GM12878 (cell line): Measurements from ENCODE around the gene SMYD5. TPM values are rescaled to one million over a fixed set of nuclear protein-coding genes. Genes with fewer than 3 reads are reported as not detected.
A peak's percentile ranks its signal among the peaks of the same experiment; 100 is the strongest.

ENCODE experiments used
- ATF7 ChIP-seq: fragments of 450-650 bp; IDR thresholded peaks from 2 replicates; pipeline ENCODE4 v1.6.1; 2016; ENCODE audit warnings: low read depth, mild to moderate bottlenecking
- BHLHE40 ChIP-seq, 2 experiments: fragments of 450-650 bp in 1 of 2; IDR thresholded peaks; 2 replicates each; pipeline ENCODE4 v1.6.1; 2011 to 2017; ENCODE audit warnings: low read depth in 2 of 2, borderline replicate concordance in 1 of 2, improper control_type of control experiment in 1 of 2, low read length in 1 of 2, mild to moderate bottlenecking in 1 of 2
- CEBPB ChIP-seq, 2 experiments: fragments of 150-350 bp in 1 of 2; IDR thresholded peaks; 2 replicates each; pipeline ENCODE4 v1.6.1; 2012 to 2014; ENCODE audit warnings: low read depth in 2 of 2, low read length in 2 of 2, borderline replicate concordance in 1 of 2, inconsistent platforms in 1 of 2
- HCFC1 ChIP-seq: fragments of 150-350 bp; IDR thresholded peaks from 2 replicates; pipeline ENCODE4 v1.6.1; 2014; ENCODE audit warnings: low read length
- HDAC6 ChIP-seq: fragments of 200-600 bp; sonication (generic); IDR thresholded peaks from one replicate; pipeline ENCODE4 v1.8.0; 2017; ENCODE audit warnings: antibody characterized with exemption; ENCODE audit not compliant: unreplicated experiment
- MTA2 ChIP-seq: fragments of 450-650 bp; IDR thresholded peaks from 2 replicates; pipeline ENCODE4 v1.6.1; 2016; ENCODE audit warnings: low read depth, mild to moderate bottlenecking, moderate library complexity
- MYB ChIP-seq: fragments of 150-350 bp; IDR thresholded peaks from 2 replicates; pipeline ENCODE4 v1.6.1; 2014; ENCODE audit warnings: mild to moderate bottlenecking, low read depth, low read length, borderline replicate concordance
- POLR2AphosphoS5 ChIP-seq: IDR thresholded peaks from 2 replicates; pipeline ENCODE4 v1.6.1; 2011; ENCODE audit warnings: mild to moderate bottlenecking, low read length, inconsistent platforms
- SMAD5 ChIP-seq: IDR thresholded peaks from 2 replicates; pipeline ENCODE4 v1.6.1; 2016; ENCODE audit warnings: antibody characterized with exemption, low read depth
- ZNF217 ChIP-seq: fragments of 450-650 bp; IDR thresholded peaks from 2 replicates; pipeline ENCODE4 v1.6.1; 2017; ENCODE audit warnings: antibody characterized with exemption, mild to moderate bottlenecking
- polyA plus RNA-seq, 11 experiments: library from polyadenylated mRNA; depleted of rRNA in 4 of 11; unstranded in 6 of 11; stranded (reverse) in 5 of 11; fragments of >200 nt; fragmentation: Nextera tagmentation in 4 of 11; fragmentation: Illumina TruSeq in 1 of 11; extraction: Ambion mirVana in 4 of 11; extraction: Trizol in 1 of 11; gene quantifications; 1 replicate in 1 of 11; 2 replicates in 10 of 11; pipeline versions ENCODE4 v1.2.1 to v1.2.3, GENCODE V29; 2011 to 2016; ENCODE audit warnings: inconsistent platforms in 2 of 11, missing spikeins in 2 of 11, low read depth in 1 of 11
- total RNA-seq, 4 experiments: library from RNA; depleted of rRNA in 3 of 4; stranded (reverse); fragments of >200 nt in 3 of 4; fragmentation: Illumina TruSeq in 1 of 4; extraction: Trizol in 1 of 4; gene quantifications; 2 replicates each; pipeline versions ENCODE4 v1.2.1 to v1.2.3, GENCODE V29; 2013 to 2021
- TF ChIP-seq, protein P1 (sequence below): fragments of 450-650 bp; IDR thresholded peaks from 2 replicates; pipeline ENCODE4 v1.6.1; 2017; ENCODE audit warnings: mild to moderate bottlenecking, moderate library complexity
- TF ChIP-seq, protein P2 (sequence below): fragments of 150-350 bp; IDR thresholded peaks from 2 replicates; pipeline ENCODE4 v1.6.1; 2014; ENCODE audit warnings: mild to moderate bottlenecking, low read depth, low read length
- TF ChIP-seq, protein P3 (sequence below): IDR thresholded peaks from 2 replicates; pipeline ENCODE4 v1.6.1; 2012; ENCODE audit warnings: low read length, inconsistent platforms
- TF ChIP-seq, protein P4 (sequence below): IDR thresholded peaks from 2 replicates; pipeline ENCODE4 v1.6.1; 2011; ENCODE audit warnings: mild to moderate bottlenecking, low read depth, low read length, moderate library complexity; ENCODE audit not compliant: insufficient replicate concordance
- TF ChIP-seq, protein P5 (sequence below): fragments of 450-650 bp; IDR thresholded peaks from 2 replicates; pipeline ENCODE4 v1.6.1; 2018; ENCODE audit warnings: borderline replicate concordance, mild to moderate bottlenecking; ENCODE audit not compliant: partially characterized antibody
- TF ChIP-seq, protein P6 (sequence below): fragments of 450-650 bp; conservative IDR thresholded peaks from 2 replicates; pipeline ENCODE4 v1.6.1; 2017; ENCODE audit warnings: mild to moderate bottlenecking, moderate library complexity

The SMYD5 gene
- total and polyA plus RNA-seq, 10 of the 15 experiments (the other 5 are each of a cell fraction or from before 2014, with no cell fraction given): 6.1 to 35.3 (median 26.4) TPM

DNA sequence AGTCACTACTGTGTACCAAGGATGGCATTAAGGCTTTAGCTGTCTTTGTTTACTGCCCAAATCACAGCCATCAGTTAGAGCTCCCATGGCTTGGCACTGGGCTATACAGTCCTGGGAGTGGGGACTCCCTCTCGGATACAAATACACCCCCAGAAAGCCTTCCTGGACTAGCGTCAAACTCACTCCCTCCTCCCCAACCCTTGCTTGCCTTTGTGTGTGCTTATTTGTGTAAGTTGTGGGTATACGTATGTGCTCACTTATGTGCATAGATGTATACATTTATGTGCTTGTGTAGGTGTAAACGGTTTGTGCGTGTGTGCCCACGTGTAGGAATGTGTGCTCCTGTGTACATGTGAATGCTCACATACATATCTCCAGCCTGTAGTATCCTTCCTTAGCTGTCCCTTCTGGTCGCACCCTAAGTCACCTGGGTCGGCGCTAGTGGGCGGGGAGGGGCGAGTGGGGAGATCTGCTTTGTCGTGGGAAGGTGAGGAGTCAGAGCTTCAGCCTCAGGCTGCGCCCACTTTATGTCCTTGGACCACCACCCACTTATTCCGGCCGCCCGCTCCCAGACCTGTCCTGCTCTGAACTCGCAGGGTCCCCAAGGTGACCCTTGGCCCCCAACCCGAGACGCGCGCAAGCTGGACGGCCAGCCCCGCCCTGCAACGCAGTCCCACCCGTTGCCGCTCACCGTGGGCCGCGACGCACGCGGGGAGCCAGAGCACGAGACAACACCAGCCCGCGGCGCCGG is 18.5 kb downstream of the SMYD5 start (continued):
- TF ChIP-seq, protein P1, sequence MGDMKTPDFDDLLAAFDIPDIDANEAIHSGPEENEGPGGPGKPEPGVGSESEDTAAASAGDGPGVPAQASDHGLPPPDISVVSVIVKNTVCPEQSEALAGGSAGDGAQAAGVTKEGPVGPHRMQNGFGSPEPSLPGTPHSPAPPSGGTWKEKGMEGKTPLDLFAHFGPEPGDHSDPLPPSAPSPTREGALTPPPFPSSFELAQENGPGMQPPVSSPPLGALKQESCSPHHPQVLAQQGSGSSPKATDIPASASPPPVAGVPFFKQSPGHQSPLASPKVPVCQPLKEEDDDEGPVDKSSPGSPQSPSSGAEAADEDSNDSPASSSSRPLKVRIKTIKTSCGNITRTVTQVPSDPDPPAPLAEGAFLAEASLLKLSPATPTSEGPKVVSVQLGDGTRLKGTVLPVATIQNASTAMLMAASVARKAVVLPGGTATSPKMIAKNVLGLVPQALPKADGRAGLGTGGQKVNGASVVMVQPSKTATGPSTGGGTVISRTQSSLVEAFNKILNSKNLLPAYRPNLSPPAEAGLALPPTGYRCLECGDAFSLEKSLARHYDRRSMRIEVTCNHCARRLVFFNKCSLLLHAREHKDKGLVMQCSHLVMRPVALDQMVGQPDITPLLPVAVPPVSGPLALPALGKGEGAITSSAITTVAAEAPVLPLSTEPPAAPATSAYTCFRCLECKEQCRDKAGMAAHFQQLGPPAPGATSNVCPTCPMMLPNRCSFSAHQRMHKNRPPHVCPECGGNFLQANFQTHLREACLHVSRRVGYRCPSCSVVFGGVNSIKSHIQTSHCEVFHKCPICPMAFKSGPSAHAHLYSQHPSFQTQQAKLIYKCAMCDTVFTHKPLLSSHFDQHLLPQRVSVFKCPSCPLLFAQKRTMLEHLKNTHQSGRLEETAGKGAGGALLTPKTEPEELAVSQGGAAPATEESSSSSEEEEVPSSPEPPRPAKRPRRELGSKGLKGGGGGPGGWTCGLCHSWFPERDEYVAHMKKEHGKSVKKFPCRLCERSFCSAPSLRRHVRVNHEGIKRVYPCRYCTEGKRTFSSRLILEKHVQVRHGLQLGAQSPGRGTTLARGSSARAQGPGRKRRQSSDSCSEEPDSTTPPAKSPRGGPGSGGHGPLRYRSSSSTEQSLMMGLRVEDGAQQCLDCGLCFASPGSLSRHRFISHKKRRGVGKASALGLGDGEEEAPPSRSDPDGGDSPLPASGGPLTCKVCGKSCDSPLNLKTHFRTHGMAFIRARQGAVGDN: no peak
- no peak for TF ChIP-seq MYB
- TF ChIP-seq, protein P2, sequence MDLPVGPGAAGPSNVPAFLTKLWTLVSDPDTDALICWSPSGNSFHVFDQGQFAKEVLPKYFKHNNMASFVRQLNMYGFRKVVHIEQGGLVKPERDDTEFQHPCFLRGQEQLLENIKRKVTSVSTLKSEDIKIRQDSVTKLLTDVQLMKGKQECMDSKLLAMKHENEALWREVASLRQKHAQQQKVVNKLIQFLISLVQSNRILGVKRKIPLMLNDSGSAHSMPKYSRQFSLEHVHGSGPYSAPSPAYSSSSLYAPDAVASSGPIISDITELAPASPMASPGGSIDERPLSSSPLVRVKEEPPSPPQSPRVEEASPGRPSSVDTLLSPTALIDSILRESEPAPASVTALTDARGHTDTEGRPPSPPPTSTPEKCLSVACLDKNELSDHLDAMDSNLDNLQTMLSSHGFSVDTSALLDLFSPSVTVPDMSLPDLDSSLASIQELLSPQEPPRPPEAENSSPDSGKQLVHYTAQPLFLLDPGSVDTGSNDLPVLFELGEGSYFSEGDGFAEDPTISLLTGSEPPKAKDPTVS: no peak
- TF ChIP-seq HCFC1: no peak
- no peak for TF ChIP-seq SMAD5
- TF ChIP-seq POLR2AphosphoS5: no peak
- no peak for TF ChIP-seq ZNF217
- TF ChIP-seq, protein P3, sequence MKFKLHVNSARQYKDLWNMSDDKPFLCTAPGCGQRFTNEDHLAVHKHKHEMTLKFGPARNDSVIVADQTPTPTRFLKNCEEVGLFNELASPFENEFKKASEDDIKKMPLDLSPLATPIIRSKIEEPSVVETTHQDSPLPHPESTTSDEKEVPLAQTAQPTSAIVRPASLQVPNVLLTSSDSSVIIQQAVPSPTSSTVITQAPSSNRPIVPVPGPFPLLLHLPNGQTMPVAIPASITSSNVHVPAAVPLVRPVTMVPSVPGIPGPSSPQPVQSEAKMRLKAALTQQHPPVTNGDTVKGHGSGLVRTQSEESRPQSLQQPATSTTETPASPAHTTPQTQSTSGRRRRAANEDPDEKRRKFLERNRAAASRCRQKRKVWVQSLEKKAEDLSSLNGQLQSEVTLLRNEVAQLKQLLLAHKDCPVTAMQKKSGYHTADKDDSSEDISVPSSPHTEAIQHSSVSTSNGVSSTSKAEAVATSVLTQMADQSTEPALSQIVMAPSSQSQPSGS: no peak
- TF ChIP-seq BHLHE40 (IDR thresholded peaks at IDR 0.05; ENCODE audit: borderline replicate concordance in 1 of 2, low read depth in 2 of 2, low read length in 1 of 2): peak in 1 of 2 experiments; percentile 58; a peak in 2 of 4 replicates
- TF ChIP-seq CEBPB (IDR thresholded peaks at IDR 0.05; ENCODE audit: borderline replicate concordance in 1 of 2, low read depth in 2 of 2, low read length in 2 of 2): no peak
- TF ChIP-seq, protein P4, sequence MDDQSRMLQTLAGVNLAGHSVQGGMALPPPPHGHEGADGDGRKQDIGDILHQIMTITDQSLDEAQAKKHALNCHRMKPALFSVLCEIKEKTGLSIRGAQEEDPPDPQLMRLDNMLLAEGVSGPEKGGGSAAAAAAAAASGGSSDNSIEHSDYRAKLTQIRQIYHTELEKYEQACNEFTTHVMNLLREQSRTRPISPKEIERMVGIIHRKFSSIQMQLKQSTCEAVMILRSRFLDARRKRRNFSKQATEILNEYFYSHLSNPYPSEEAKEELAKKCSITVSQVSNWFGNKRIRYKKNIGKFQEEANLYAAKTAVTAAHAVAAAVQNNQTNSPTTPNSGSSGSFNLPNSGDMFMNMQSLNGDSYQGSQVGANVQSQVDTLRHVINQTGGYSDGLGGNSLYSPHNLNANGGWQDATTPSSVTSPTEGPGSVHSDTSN: no peak
- TF ChIP-seq, protein P5, sequence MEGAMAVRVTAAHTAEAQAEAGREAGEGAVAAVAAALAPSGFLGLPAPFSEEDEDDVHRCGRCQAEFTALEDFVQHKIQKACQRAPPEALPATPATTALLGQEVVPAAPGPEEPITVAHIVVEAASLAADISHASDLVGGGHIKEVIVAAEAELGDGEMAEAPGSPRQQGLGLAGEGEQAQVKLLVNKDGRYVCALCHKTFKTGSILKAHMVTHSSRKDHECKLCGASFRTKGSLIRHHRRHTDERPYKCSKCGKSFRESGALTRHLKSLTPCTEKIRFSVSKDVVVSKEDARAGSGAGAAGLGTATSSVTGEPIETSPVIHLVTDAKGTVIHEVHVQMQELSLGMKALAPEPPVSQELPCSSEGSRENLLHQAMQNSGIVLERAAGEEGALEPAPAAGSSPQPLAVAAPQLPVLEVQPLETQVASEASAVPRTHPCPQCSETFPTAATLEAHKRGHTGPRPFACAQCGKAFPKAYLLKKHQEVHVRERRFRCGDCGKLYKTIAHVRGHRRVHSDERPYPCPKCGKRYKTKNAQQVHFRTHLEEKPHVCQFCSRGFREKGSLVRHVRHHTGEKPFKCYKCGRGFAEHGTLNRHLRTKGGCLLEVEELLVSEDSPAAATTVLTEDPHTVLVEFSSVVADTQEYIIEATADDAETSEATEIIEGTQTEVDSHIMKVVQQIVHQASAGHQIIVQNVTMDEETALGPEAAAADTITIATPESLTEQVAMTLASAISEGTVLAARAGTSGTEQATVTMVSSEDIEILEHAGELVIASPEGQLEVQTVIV: no peak
- TF ChIP-seq, protein P6, sequence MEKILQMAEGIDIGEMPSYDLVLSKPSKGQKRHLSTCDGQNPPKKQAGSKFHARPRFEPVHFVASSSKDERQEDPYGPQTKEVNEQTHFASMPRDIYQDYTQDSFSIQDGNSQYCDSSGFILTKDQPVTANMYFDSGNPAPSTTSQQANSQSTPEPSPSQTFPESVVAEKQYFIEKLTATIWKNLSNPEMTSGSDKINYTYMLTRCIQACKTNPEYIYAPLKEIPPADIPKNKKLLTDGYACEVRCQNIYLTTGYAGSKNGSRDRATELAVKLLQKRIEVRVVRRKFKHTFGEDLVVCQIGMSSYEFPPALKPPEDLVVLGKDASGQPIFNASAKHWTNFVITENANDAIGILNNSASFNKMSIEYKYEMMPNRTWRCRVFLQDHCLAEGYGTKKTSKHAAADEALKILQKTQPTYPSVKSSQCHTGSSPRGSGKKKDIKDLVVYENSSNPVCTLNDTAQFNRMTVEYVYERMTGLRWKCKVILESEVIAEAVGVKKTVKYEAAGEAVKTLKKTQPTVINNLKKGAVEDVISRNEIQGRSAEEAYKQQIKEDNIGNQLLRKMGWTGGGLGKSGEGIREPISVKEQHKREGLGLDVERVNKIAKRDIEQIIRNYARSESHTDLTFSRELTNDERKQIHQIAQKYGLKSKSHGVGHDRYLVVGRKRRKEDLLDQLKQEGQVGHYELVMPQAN: peak; percentile 74
- TF ChIP-seq MTA2: no peak
- TF ChIP-seq HDAC6: no peak
- no peak for TF ChIP-seq ATF7
